Ovary (tissue), 3 donors: ENCODE data around the gene ZNF236.

ENCODE experiments used
- POLR2A ChIP-seq: fragments of 450-650 bp; IDR thresholded peaks from one replicate; pipeline ENCODE4 v1.6.1; 2017; ENCODE audit warnings: antibody characterized with exemption, mild to moderate bottlenecking, moderate library complexity
- TF ChIP-seq, protein P1 (sequence below), 3 donors: fragments of 450-650 bp in 2 of 3; fragments of 200-600 bp in 1 of 3; IDR thresholded peaks; one replicate each; pipeline versions ENCODE4 v1.5.1 to v1.8.0; 2016 to 2022; ENCODE audit warnings: antibody characterized with exemption in 3 of 3, mild to moderate bottlenecking in 1 of 3
- donor health status: DM: no; HTN: no; CAD: no.

DNA sequence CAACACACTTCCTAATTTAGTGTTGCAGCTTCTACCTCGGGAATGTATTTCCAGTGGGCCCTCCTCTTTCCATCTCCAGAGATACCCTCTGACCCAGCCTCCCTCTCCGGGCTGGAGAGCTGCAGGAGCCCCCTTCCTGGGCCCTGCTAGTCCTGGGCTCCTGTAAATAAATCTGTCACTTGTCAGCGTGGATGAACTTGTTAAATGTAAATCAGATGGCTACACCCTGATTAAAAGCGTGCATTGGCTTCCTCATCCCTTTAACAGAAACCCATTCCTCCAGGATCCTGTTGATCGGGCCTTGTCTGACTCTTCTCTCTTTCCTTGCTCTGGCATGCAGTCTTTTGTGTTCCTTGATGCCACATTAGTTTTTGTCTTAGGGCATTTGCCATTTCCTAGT is 2.4 kb downstream of the ZNF236 start:
- TF ChIP-seq, protein P1, sequence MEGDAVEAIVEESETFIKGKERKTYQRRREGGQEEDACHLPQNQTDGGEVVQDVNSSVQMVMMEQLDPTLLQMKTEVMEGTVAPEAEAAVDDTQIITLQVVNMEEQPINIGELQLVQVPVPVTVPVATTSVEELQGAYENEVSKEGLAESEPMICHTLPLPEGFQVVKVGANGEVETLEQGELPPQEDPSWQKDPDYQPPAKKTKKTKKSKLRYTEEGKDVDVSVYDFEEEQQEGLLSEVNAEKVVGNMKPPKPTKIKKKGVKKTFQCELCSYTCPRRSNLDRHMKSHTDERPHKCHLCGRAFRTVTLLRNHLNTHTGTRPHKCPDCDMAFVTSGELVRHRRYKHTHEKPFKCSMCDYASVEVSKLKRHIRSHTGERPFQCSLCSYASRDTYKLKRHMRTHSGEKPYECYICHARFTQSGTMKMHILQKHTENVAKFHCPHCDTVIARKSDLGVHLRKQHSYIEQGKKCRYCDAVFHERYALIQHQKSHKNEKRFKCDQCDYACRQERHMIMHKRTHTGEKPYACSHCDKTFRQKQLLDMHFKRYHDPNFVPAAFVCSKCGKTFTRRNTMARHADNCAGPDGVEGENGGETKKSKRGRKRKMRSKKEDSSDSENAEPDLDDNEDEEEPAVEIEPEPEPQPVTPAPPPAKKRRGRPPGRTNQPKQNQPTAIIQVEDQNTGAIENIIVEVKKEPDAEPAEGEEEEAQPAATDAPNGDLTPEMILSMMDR (IDR thresholded peaks at IDR 0.05) = no peak
- no peak for TF ChIP-seq POLR2A
